ENCODE measurements around the gene MRPS5.

Gene MRPS5

GRCh38 chr2:95053543-95053942 lies 68.1 kb downstream of the MRPS5 start:
- no peak overlapping the region for H3K4me3 ChIP-seq (ENCODE audit: low read depth, low read length)
- ChIA-PET POLR2A (interaction anchor here (0.7 kb wide), 1 partner anchor 10 kb away, joined by 3 read pairs; no protein-coding TSS in a partner anchor), CTCF (interaction anchor here (1.0 to 1.7 kb wide), 4 partner anchors 11 to 31 kb away, joined by 4 to 6 read pairs (median 5); no protein-coding TSS in a partner anchor)
- TF ChIP-seq, protein P1, sequence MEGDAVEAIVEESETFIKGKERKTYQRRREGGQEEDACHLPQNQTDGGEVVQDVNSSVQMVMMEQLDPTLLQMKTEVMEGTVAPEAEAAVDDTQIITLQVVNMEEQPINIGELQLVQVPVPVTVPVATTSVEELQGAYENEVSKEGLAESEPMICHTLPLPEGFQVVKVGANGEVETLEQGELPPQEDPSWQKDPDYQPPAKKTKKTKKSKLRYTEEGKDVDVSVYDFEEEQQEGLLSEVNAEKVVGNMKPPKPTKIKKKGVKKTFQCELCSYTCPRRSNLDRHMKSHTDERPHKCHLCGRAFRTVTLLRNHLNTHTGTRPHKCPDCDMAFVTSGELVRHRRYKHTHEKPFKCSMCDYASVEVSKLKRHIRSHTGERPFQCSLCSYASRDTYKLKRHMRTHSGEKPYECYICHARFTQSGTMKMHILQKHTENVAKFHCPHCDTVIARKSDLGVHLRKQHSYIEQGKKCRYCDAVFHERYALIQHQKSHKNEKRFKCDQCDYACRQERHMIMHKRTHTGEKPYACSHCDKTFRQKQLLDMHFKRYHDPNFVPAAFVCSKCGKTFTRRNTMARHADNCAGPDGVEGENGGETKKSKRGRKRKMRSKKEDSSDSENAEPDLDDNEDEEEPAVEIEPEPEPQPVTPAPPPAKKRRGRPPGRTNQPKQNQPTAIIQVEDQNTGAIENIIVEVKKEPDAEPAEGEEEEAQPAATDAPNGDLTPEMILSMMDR (IDR thresholded peaks at IDR 0.05; ENCODE audit: insufficient read depth, low read length, missing control alignments): no peak
- no peak for DNase-seq (ENCODE audit: low read depth, low spot score)

GRCh38 chr2:95052804-95053479 lies 68.7 kb downstream of the MRPS5 start:
- no peak for DNase-seq (ENCODE audit: low read depth, low spot score)
- ChIA-PET POLR2A (no interaction called here), CTCF (interaction anchor here (1.0 to 1.7 kb wide), 4 partner anchors 11 to 30 kb away, joined by 4 to 6 read pairs (median 5); no protein-coding TSS in a partner anchor)
- H3K4me3 ChIP-seq (ENCODE audit: low read depth, low read length): no peak overlapping the region
- TF ChIP-seq, protein P1 (IDR thresholded peaks at IDR 0.05; ENCODE audit: insufficient read depth, low read length, missing control alignments): no peak

DNA sequence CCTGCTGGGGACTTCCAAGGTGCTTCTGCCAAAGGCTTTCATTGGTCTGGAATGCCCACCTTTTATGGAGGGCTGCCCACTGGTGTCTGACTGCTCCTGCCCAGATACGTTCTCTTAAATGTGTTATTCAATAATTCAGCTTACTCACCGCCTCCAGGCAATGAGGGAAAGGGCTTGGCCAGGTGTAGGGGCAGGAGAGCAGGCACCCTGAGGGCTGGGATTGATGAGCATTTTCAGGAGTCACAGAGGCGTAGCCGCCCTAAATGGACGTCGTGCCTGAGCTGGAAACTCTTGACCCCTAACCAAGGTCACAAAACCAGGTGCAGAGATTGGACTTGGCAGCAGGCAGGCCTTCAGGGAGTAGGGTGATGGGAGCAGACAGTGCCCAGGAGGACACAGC lies 69.3 kb downstream of the MRPS5 start:
- CTCF ChIA-PET: interaction anchor here (1.7 kb wide), 1 partner anchor 12 kb away, joined by 5 read pairs; no protein-coding TSS in a partner anchor
- TF ChIP-seq, protein P1 (IDR thresholded peaks at IDR 0.05; ENCODE audit: insufficient read depth, low read length, missing control alignments): no peak
- H3K4me3 ChIP-seq (ENCODE audit: low read depth, low read length): no peak overlapping the region
- POLR2A ChIA-PET: no interaction called here
- DNase-seq (ENCODE audit: low read depth, low spot score): no peak

DNA sequence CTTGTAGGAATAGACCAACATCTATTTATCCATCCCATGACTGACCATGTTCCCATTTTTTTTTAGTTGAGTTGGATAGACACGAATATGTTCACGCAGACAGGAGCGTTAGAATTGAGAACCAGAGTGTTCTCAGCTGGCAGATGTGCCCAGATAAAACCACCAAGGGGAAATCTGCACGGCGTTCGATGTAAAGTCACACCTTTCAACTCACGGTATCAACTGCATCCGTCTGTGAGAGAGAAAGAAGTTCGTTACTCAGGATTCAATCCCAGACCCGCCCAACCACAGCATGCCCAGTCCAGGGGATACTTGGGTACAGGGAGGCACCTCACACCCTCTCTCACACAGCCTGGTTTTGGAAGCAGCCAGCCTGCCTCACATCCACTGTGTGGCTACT lies 70.0 kb downstream of the MRPS5 start:
- DNase-seq (ENCODE audit: low read depth, low spot score): no peak
- ChIA-PET CTCF (interaction anchor here (1.7 kb wide), 1 partner anchor 13 kb away, joined by 5 read pairs; no protein-coding TSS in a partner anchor), POLR2A (no interaction called here)
- TF ChIP-seq, protein P1 (IDR thresholded peaks at IDR 0.05; ENCODE audit: insufficient read depth, low read length, missing control alignments): no peak
- no peak overlapping the region for H3K4me3 ChIP-seq (ENCODE audit: low read depth, low read length)

DNA sequence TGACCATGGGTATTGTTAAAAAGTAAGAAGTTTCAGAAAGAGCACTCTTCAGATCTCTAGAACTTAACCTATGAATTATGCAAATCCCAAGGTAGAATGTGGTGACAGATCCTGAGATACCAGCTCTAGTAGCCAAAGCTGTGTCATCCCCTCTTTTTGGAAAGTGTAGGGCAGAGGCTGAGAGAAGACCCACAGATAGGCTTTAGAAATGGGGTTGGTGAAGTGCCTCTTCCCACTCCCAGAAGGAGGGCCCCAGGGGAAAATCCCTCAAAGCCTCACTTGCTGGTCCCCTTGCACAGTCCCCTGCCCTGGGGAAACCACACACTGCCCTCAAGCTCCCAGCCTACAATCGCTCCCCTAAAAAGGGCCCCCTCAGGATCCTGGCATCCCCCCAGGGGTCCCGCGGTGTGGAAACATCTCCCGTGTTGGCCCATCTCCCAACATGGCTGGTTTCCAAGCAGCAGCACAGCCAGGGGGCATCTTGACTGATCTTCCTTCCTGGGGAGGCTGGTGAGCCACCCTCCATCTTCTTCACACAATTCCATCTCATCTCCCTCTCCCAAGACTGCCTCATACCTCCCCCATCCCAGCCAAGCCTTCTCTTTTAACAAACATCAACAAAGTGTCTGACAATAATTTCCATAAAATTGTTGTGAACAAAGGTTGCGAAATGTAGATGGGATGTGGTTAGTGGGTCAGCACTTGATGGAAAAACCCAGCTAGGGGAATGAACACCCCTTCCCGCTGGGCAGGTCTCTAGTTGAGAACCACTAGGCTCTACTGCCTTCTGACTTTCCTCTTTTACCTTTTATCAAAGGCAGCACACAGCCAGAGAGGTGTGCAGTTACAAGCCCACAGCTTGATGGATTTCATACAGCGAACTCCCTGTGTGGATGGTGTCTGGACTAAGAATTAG lies 71.0 kb downstream of the MRPS5 start:
- ChIA-PET CTCF (no interaction called here), POLR2A (no interaction called here)
- no peak for DNase-seq (ENCODE audit: low read depth, low spot score)
- H3K4me3 ChIP-seq (ENCODE audit: low read depth, low read length): no peak overlapping the region
- TF ChIP-seq, protein P1 (IDR thresholded peaks at IDR 0.05; ENCODE audit: insufficient read depth, low read length, missing control alignments): no peak

- POLR2A ChIA-PET: no interaction called here
- no peak overlapping the region for H3K4me3 ChIP-seq (ENCODE audit: low read depth, low read length)
- CTCF ChIA-PET: no interaction called here
- TF ChIP-seq, protein P1 (IDR thresholded peaks at IDR 0.05; ENCODE audit: insufficient read depth, low read length, missing control alignments): no peak
- DNase-seq (ENCODE audit: low read depth, low spot score): no peak
Measured at GRCh38 chr2:95049961-95050360, 71.6 kb downstream of the MRPS5 start.

Measured in AG04449 (cell line).